Transverse colon (tissue), 4 donors: ENCODE results near the gene CNNM1. TPM values are rescaled to one million over a fixed set of nuclear protein-coding genes. Genes with fewer than 3 reads are reported as not detected.
A peak's percentile ranks its signal among the peaks of the same experiment; 100 is the strongest.

Experiments
- DNase-seq: peaks from one replicate; pipeline ENCODE4 v3.0.0-alpha.2; 2019
- H3K27ac ChIP-seq, 4 donors: fragments of 200-600 bp; sonication (generic); 2 replicates each; pipeline ENCODE4 v1.5.1; 2016 to 2018; ENCODE audit warnings: inconsistent platforms in 4 of 4
- H3K27me3 ChIP-seq: fragments of 200-600 bp; sonication (generic); 2 replicates; pipeline ENCODE4 v1.5.1; 2017; ENCODE audit warnings: inconsistent platforms
- H3K36me3 ChIP-seq, 4 donors: fragments of 200-600 bp; sonication (generic); 2 replicates each; pipeline ENCODE4 v1.5.1; 2017 to 2019; ENCODE audit warnings: inconsistent platforms in 4 of 4
- H3K4me1 ChIP-seq, 4 donors: fragments of 200-600 bp; sonication (generic); 2 replicates each; pipeline ENCODE4 v1.5.1; 2017 to 2020; ENCODE audit warnings: inconsistent platforms in 4 of 4
- H3K4me3 ChIP-seq, 4 donors: fragments of 200-600 bp; sonication (generic); 1 replicate in 1 of 4; 2 replicates in 3 of 4; pipeline versions ENCODE4 v1.5.1 to v1.6.1; 2017 to 2019; ENCODE audit warnings: inconsistent platforms in 4 of 4
- H3K9me3 ChIP-seq, 2 donors: fragments of 200-600 bp; sonication (generic); 2 replicates each; pipeline ENCODE4 v1.5.1; 2017 to 2019; ENCODE audit warnings: inconsistent platforms in 2 of 2
- EP300 ChIP-seq: sonication (generic); formaldehyde crosslinking; IDR thresholded peaks from one replicate; pipeline ENCODE4 v1.6.1; 2017; ENCODE audit warnings: antibody characterized with exemption, low read depth
- POLR2A ChIP-seq: fragments of 450-650 bp; IDR thresholded peaks from one replicate; pipeline ENCODE4 v1.6.1; 2016; ENCODE audit warnings: antibody characterized with exemption, mild to moderate bottlenecking, moderate library complexity
- POLR2AphosphoS5 ChIP-seq, 3 donors: sonication (generic); formaldehyde crosslinking; IDR thresholded peaks; one replicate each; pipeline ENCODE4 v1.6.1; 2016; ENCODE audit warnings: antibody characterized with exemption in 3 of 3
- WGBS, 2 donors: methylation state at CpG; one replicate each; pipeline ENCODE4 v1.1.5; 2018; ENCODE audit warnings: low coverage in 1 of 2; 5-methylcytosine and 5-hydroxymethylcytosine counted together
- in situ Hi-C, 4 donors: fragments of 200-750 bp; cut with MboI; loops; one replicate each; pipeline versions ENCODE4 v1.15.0 to v1.15.1; 2017; ENCODE audit warnings: low sequenced_read_pairs in 3 of 4, low pct_ligation_motif_present in 1 of 4, low pct_unique_long_range_greater_than_20kb in 1 of 4
- intact Hi-C: fragments of 100-400 bp; cut with DNase I; formaldehyde crosslinking; loops from one replicate; pipeline ENCODE4 v1.15.1; 2023; ENCODE audit warnings: low total_unique reads
- total RNA-seq, 4 donors: library from RNA; depleted of rRNA; stranded (reverse); fragments of >200 nt; gene quantifications; one replicate each; pipeline ENCODE4 v1.1.0, GENCODE V29; 2016
- TF ChIP-seq, protein P1 (sequence below), 5 experiments: fragments of 200-600 bp in 3 of 5; fragments of 450-650 bp in 2 of 5; sonication (generic) in 3 of 5; IDR thresholded peaks; 1 replicate in 2 of 5; 2 replicates in 3 of 5; pipeline ENCODE4 v1.5.1; 2016 to 2017; ENCODE audit warnings: antibody characterized with exemption in 5 of 5, inconsistent platforms in 3 of 5, mild to moderate bottlenecking in 2 of 5, moderate library complexity in 1 of 5

Gene CNNM1
- total RNA-seq, 4 donors from 2014 or later: 0.41 to 0.64 TPM; not detected in 2

DNA sequence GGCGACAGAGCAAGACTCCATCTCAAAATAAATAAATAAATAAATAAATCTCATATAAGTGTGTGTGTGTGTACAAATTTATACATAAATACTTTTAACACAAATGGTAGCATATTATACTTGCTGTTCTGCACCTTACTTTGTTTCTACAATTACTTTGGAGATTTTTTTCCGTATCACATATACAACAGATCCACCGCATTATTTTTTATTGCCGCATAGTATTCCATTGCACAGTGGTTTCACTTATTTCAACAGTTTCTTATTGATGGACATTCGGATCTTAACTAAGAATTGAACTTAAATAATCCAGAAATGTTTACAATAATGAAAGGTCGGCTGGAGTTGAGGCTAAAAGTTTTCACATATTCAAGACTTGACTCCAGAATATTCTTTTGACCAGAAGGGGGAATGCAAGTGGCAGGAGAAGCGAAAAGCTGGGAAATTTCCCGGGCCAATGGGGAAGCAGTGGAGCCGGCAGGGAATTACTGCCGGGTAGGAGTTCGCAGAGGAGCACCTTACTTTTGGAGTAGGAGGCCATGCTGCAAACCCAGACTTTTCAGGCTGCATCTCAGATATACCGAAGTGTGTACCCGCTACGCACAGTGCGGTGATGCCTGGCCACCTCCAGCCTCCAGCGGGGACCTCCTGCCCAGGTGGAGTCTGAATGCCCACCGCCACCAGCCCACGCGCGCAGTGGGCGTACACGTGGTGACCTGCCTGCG, 415 bp upstream of the CNNM1 start:
- intact Hi-C loops: no loop called here
- in situ Hi-C loops: no loop called here
- 31 to 48% methylated on average over 11 to 23 of the region's 23 CpGs for WGBS, 2 donors
- Histone ChIP-seq H3K27me3 (peaks cover 62% of the 10 kb centered on the region), H3K4me1 (peaks cover 0 to 18% (median 15%) of the 10 kb centered on the region in 4 donors), H3K4me3 (peak overlapping the region; percentile 33 to 61 (median 43)), H3K36me3 (no peaks in the 10 kb centered on the region), H3K27ac (no peak overlapping the region), H3K9me3 (no peaks in the 10 kb centered on the region)
- TF ChIP-seq, protein P1, sequence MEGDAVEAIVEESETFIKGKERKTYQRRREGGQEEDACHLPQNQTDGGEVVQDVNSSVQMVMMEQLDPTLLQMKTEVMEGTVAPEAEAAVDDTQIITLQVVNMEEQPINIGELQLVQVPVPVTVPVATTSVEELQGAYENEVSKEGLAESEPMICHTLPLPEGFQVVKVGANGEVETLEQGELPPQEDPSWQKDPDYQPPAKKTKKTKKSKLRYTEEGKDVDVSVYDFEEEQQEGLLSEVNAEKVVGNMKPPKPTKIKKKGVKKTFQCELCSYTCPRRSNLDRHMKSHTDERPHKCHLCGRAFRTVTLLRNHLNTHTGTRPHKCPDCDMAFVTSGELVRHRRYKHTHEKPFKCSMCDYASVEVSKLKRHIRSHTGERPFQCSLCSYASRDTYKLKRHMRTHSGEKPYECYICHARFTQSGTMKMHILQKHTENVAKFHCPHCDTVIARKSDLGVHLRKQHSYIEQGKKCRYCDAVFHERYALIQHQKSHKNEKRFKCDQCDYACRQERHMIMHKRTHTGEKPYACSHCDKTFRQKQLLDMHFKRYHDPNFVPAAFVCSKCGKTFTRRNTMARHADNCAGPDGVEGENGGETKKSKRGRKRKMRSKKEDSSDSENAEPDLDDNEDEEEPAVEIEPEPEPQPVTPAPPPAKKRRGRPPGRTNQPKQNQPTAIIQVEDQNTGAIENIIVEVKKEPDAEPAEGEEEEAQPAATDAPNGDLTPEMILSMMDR (IDR thresholded peaks at IDR 0.05): no peak
- no peak for DNase-seq

DNA sequence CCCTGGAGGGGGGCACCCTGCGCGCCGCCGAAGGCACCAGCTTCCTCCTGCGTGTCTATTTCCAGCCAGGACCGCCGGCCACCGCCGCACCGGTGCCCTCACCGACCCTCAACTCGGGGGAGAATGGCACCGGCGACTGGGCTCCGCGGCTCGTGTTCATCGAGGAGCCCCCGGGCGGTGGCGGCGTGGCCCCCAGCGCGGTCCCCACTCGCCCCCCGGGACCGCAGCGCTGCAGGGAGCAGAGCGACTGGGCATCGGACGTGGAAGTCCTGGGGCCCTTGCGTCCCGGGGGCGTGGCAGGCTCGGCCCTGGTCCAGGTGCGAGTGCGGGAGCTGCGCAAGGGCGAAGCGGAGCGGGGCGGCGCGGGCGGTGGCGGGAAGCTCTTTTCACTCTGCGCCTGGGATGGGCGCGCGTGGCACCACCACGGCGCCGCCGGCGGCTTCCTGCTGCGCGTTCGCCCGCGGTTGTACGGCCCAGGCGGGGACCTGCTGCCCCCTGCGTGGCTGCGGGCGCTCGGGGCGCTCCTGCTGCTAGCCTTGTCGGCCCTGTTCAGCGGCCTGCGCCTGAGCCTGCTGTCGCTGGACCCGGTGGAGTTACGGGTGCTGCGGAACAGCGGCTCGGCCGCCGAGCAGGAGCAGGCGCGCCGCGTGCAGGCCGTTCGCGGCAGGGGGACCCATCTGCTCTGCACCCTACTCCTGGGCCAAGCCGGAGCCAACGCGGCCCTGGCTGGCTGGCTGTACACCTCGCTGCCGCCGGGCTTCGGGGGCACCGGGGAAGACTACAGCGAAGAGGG, 594 bp downstream of the CNNM1 start:
- Histone ChIP-seq H3K4me3 (peak overlapping the region; percentile 33 to 61 (median 43)), H3K27me3 (peaks cover 62% of the 10 kb centered on the region), H3K9me3 (no peaks in the 10 kb centered on the region), H3K4me1 (peaks cover 0 to 18% (median 15%) of the 10 kb centered on the region in 4 donors), H3K36me3 (no peaks in the 10 kb centered on the region), H3K27ac (no peak overlapping the region)
- intact Hi-C loops (no loop called here), in situ Hi-C loops (no loop called here)
- WGBS, 2 donors: 4% methylated on average over 78 of the region's 94 CpGs; no CpG with 5 or more reads in 1 of the 2 donors
- TF ChIP-seq EP300 (no peak), POLR2A (no peak), POLR2AphosphoS5 (IDR thresholded peaks at IDR 0.05) (no peak)
- TF ChIP-seq, protein P1 (IDR thresholded peaks at IDR 0.05): no peak
- DNase-seq: no peak

DNA sequence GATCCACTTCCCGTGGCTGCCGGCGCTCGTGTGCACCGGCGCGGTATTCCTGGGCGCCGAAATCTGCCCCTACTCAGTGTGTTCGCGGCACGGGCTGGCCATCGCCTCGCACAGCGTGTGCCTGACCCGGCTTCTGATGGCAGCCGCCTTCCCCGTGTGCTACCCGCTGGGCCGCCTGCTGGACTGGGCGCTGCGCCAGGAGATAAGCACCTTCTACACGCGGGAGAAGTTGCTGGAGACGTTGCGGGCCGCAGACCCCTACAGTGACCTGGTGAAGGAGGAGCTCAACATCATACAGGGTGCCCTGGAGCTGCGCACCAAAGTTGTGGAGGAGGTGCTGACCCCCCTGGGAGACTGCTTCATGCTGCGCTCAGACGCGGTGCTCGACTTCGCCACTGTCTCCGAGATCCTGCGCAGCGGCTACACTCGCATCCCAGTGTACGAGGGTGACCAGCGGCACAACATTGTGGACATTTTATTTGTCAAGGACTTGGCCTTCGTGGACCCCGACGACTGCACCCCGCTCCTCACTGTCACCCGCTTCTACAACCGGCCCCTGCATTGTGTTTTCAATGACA, 1.3 kb downstream of the CNNM1 start:
- Histone ChIP-seq H3K4me1 (peaks cover 0 to 18% (median 15%) of the 10 kb centered on the region in 4 donors), H3K36me3 (no peaks in the 10 kb centered on the region), H3K9me3 (no peaks in the 10 kb centered on the region), H3K4me3 (peak overlapping the region in 3 of 4 donors; percentile 33 to 61 (median 47)), H3K27ac (no peak overlapping the region), H3K27me3 (peaks cover 62% of the 10 kb centered on the region)
- WGBS, 2 donors: 42 to 60% methylated on average over 1 to 40 of the region's 45 CpGs
- TF ChIP-seq POLR2AphosphoS5 (IDR thresholded peaks at IDR 0.05) (no peak), EP300 (no peak), POLR2A (no peak)
- TF ChIP-seq, protein P1 (IDR thresholded peaks at IDR 0.05): no peak
- intact Hi-C loops (no loop called here), in situ Hi-C loops (no loop called here)
- DNase-seq: no peak

DNA sequence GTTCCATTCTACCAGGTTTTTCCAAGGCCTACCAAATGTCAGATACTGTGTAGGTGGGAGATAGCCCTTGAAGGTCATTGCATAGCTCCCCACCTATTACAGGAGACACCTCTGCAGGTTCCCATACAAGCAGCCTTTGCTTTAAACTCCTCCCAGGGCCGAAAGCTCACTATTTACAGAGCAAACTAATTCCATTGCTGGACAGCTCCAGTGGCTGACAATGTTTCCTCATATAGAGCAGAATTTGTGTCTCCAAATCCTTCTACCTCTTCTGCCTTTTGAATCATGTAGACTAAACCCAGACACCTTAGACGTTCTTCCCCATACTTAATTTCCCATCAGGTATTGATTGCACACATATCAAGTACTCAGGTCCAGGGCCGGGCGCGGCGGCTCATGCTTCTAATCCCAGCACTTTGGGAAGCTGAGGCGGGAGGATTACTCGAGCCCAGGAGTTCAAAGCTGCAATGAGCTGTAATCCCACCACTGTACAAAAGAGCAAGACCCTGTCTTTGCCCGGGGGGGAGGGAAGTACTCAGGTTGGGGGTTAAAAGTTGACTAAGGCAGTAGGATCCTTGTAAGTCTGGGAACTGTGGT, 2.1 kb downstream of the CNNM1 start:
- peaks cover 62% of the 10 kb centered on the region for H3K27me3 ChIP-seq
- intact Hi-C loops (no loop called here), in situ Hi-C loops (no loop called here)
- no peaks in the 10 kb centered on the region for H3K9me3 ChIP-seq
- no peak overlapping the region for H3K27ac ChIP-seq
- TF ChIP-seq POLR2AphosphoS5 (IDR thresholded peaks at IDR 0.05) (no peak), EP300 (no peak), POLR2A (no peak)
- TF ChIP-seq, protein P1 (IDR thresholded peaks at IDR 0.05): no peak
- peaks cover 0 to 18% (median 15%) of the 10 kb centered on the region in 4 donors for H3K4me1 ChIP-seq
- H3K4me3 ChIP-seq: no peak overlapping the region
- DNase-seq: no peak
- H3K36me3 ChIP-seq: no peaks in the 10 kb centered on the region
- 73% methylated on average over 9 of the region's 9 CpGs; no CpG with 5 or more reads in 1 of the 2 donors for WGBS, 2 donors
